Retinal pigment epithelial cell (primary cell): ENCODE results near the gene GRB10.

Experiments
- DNase-seq: peaks from one replicate; pipeline ENCODE4 v3.0.0-alpha.2; 2010; ENCODE audit warnings: low read depth
- H3K4me3 ChIP-seq: 2 replicates; pipeline ENCODE4 v1.5.1; 2011; ENCODE audit warnings: mild to moderate bottlenecking, low read length, control low read depth, moderate library complexity
- TF ChIP-seq, protein P1 (sequence below): conservative IDR thresholded peaks from 2 replicates; pipeline ENCODE4 v1.5.1; 2011; ENCODE audit warnings: low read depth, low read length, control low read depth, inconsistent platforms

GRB10 gene

DNA sequence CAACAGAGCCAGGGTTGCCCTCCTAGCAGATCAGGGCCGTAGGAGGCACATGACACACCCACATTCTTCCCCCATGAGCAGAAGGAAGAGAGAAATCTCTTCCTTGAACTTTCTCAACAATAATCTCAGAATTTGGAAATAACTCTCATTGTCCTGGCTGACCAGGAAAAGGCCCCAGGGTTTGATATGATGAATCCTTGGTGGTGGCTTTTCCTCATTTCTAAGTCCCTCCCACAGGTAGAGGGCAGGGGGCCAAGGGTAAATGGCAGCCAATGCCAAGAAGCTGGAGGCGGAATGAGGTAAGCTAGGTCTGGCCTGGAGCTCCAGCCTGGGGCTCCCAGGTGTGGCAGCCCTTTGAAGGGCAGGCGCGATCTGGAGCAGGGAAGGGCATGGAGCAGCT lies 67.8 kb downstream of the GRB10 start:
- no peak overlapping the region for H3K4me3 ChIP-seq
- TF ChIP-seq, protein P1, sequence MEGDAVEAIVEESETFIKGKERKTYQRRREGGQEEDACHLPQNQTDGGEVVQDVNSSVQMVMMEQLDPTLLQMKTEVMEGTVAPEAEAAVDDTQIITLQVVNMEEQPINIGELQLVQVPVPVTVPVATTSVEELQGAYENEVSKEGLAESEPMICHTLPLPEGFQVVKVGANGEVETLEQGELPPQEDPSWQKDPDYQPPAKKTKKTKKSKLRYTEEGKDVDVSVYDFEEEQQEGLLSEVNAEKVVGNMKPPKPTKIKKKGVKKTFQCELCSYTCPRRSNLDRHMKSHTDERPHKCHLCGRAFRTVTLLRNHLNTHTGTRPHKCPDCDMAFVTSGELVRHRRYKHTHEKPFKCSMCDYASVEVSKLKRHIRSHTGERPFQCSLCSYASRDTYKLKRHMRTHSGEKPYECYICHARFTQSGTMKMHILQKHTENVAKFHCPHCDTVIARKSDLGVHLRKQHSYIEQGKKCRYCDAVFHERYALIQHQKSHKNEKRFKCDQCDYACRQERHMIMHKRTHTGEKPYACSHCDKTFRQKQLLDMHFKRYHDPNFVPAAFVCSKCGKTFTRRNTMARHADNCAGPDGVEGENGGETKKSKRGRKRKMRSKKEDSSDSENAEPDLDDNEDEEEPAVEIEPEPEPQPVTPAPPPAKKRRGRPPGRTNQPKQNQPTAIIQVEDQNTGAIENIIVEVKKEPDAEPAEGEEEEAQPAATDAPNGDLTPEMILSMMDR, result no peak
- no peak for DNase-seq

DNA sequence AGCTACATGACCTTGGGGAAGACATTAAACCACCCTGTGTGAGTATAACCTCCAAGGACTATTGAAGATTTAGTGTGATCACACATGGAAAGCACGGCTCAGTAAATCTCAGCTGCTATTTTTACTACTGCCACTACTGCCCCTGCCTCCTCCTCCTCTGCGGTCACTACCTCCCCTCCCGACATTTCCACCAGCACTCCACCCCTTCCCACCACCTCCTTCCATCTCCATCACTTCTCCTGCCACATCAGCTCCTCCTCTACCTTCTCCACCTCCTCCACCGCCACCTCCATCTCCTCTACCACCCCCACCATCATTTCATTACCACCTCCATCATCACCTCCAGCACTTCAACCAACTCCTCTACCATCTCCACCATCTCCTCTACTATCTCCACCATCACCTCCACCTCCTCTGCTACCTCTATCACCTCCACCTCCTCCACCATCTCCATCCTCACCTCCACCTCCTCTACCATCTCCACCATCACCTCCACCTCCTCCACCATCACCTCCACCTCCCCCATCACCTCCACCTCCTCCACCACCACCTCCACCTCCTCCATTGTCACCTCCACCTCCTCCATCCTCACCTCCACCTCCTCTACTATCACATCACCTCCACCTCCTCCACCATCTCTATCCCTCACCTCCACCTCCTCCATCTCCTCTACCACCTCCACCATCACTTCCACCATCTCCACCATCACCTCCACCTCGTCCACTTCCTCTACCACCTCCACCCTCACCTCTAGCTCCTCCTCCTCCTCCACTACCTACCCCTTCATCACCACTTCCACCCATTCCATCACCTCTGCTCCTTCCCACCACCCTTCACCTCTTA lies 69.4 kb downstream of the GRB10 start:
- DNase-seq, result no peak
- no peak overlapping the region for H3K4me3 ChIP-seq
- TF ChIP-seq, protein P1, result no peak

DNA sequence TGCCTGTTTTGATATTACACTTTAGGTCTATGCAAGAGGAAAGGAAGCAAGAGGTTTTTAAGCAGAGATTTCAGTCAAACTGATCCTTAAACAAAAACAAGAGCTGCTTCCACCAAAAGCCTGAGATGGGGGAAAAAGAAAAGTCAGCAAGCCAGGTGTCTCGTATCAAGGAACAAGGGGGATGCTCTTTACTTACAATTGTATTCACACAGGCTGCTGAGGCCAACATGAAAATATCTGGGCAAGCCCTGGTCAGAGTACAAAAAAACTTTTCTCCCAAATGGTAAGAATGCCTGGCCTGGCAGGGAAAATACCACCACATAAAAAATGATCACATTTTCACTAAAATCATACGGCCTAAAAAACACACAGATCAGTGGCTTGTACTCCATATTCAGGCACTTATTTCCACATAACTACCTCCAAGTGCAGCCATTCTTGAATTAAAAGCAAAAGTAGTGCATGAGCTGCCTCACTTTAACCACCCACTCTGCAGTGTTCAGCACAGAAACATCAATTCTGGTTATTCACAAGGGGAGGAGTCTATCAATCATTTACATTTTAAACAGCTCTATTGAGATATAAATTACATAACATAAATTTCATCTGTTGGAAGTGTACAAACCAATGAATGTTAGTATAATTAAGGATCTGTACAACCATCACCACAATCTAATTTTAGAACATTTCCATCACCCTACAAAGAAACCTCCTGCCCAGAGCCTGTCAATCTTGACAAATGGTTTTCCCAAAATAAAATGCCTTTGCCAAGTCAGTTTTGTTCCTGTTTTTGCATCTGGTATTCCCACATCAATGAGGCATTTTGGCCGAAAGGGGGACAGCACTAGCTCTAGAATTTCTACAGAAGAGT lies 70.2 kb downstream of the GRB10 start:
- TF ChIP-seq, protein P1, result no peak
- no peak for DNase-seq

DNA sequence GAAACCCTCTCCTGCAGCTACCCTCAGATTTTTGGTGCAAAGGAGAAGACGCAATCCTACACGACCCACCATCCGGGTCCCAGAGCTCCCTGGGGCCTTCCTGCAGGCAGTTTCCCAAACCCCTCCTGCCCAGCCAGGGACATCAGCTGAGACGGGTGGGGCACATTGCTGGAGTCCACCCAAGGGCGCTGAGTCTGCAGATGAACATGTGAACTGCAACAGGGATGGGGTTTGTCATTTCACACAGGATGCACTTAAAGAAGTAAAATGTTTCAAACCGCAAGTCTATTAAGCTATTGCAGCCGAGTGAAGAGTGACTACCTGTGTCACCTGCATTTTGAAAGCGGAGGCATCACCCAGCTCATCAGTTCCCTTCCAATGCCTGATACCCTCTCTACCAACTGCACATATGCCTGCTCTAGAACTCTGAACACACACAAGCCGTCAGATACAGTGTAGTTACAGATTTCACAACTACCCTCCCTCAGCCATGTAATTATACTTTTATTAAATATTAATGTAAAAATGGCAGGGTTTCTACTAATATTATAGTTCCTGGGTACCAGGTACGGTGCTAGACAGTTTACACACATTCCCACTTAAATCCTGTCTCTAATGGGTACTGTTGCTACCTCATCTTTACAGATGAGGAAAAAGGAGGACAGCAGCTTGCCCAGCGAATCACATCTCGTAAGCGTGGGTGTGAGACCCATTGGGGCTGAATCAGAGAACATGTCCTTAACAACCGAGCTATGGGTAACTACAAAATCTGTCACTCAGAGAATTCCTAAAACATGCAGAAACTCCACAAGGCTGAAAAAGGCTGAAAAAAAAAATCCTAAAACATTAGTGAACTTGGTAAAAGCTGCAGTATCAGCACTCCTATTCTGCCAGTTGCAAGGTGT lies 71.2 kb downstream of the GRB10 start:
- TF ChIP-seq, protein P1, result no peak
- no peak overlapping the region for H3K4me3 ChIP-seq
- no peak for DNase-seq

More for the DNA sequence above, 70.2 kb downstream of the GRB10 start:
- no peak overlapping the region for H3K4me3 ChIP-seq

DNA sequence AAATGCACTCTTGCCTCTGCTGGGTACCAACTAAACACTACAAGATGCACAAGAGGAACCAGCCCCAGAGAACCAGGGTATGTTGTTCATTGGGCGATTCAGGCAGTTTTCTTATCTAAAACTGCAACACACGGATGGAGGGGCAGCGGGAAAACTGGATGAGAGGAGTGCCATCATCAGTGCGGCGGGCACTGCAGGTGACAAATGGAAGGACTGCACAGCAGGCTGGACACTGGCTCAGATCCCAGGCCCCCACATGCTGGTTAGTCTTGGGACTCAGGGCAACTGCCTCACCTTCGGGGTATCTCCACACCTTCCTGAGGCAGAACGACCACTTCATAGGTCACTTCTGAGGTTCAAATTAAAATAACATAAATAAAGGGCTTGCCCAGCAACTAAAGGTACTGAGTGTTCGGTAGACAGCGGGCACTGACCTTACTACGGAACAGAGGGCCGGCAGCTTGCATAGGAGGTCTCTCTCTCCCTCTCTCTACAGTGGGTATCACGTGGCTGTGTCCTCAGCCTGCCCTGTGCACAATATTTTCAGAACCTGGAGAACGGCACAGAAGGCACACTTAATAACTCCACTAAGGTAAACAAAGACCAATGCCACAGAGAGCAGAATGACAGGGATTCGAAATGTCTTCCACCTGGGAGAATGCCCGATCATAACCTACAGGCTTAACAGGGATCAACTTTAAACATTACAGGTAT lies 72.1 kb downstream of the GRB10 start:
- TF ChIP-seq, protein P1, result no peak
- DNase-seq, result no peak
- no peak overlapping the region for H3K4me3 ChIP-seq

DNA sequence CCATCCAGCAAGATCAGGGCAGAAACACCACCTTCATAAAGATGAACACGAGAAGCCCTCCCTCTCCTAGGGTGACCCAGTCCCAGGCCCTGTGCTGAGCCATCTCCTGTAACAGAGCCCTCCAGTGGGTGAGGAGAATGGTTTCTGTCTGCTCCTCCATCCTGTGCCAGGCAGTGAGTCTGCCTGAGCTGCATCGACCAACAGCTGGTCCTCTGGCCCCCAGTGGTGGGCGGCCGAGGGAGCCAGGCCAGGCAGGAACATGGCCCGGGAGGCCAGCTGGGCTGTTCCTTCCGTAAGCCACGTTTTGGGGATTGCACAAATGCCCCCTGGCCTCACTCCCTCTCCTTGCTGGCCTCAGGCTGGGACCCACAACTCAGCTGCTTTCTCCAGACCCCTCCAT lies 73.5 kb downstream of the GRB10 start:
- no peak overlapping the region for H3K4me3 ChIP-seq
- no peak for DNase-seq
- TF ChIP-seq, protein P1, result no peak
